K562 (cell line): ENCODE results near the gene SLC7A6OS. TPM values are rescaled to one million over a fixed set of nuclear protein-coding genes. Genes with fewer than 3 reads are reported as not detected.

Experiments used
- ATAC-seq: fragments of 200-7000 bp; cut with Tn5 transposase; 3 replicates; pipeline ENCODE4 v1.9.1; 2020; ENCODE audit warnings: moderate library complexity
- BruUV-seq: library from RNA; stranded (reverse); fragments of 400-500 nt; replicated peaks from 2 replicates; lab custom pipeline; 2021; lab: Mats Ljungman, UMichigan
- CTCF ChIA-PET: fragments of 300-600 bp; formaldehyde crosslinking; extraction: SDS; loops from one replicate; lab custom pipeline; 2021; ENCODE audit warnings: low intra/inter-chr PET ratio; lab: Yijun Ruan, JAX
- POLR2A ChIA-PET: fragments of 300-600, 350-650 bp; sonication (Branson Sonifier 250); formaldehyde crosslinking; extraction: SDS; loops from one replicate; lab custom pipeline; 2021; ENCODE audit warnings: antibody characterized with exemption, inconsistent platforms; lab: Yijun Ruan, JAX
- DNase-seq, 4 experiments: peaks; one replicate each; pipeline versions ENCODE4 v3.0.0 to v3.0.0-alpha.2; 2011 to 2018; ENCODE audit warnings: low spot score in 3 of 4, mixed read lengths in 3 of 4; ENCODE audit errors: extremely low read depth in 1 of 4
- FAIRE-seq: peaks from 2 replicates; lab custom pipeline; 2011; peaks lifted over from hg19 to GRCh38; lab: Jason Lieb, UNC
- H2AFZ ChIP-seq: 2 replicates; pipeline ENCODE4 v1.6.0; 2011; ENCODE audit warnings: low read depth, low read length, control low read depth, inconsistent platforms
- H3K27ac ChIP-seq: fragments of 200-600 bp; 3 replicates; pipeline ENCODE4 v1.8.0; 2011; ENCODE audit warnings: low read depth, mild to moderate bottlenecking, control low read depth, inconsistent platforms, low read length, moderate library complexity, mixed read lengths; ENCODE audit errors: extremely low read depth
- H3K27me3 ChIP-seq, 2 experiments: fragments of 300-600 bp in 1 of 2; 2 replicates in 1 of 2; 3 replicates in 1 of 2; pipeline versions ENCODE4 v1.6.0 to v1.8.0; 2011; ENCODE audit warnings: inconsistent platforms in 2 of 2, low read length in 2 of 2, mild to moderate bottlenecking in 1 of 2, mixed read lengths in 1 of 2, moderate library complexity in 1 of 2; ENCODE audit not compliant: control insufficient read depth in 2 of 2, insufficient read depth in 2 of 2
- H3K36me3 ChIP-seq: fragments of 300-600 bp; 3 replicates; pipeline ENCODE4 v1.8.0; 2011; ENCODE audit warnings: mild to moderate bottlenecking, low read length, inconsistent platforms; ENCODE audit not compliant: control insufficient read depth, insufficient read depth
- H3K4me1 ChIP-seq, 2 experiments: fragments of 200-600 bp in 1 of 2; replicated peaks in 1 of 2; 2 replicates in 1 of 2; 3 replicates in 1 of 2; pipeline versions ENCODE4 v1.5.1 to v1.8.0; 2011; ENCODE audit warnings: inconsistent platforms in 2 of 2, low read length in 2 of 2, mild to moderate bottlenecking in 1 of 2, mixed read lengths in 1 of 2, moderate library complexity in 1 of 2; ENCODE audit not compliant: control insufficient read depth in 2 of 2, insufficient read depth in 2 of 2
- H3K4me2 ChIP-seq: 2 replicates; pipeline ENCODE4 v1.6.1; 2011; ENCODE audit warnings: low read length, control low read depth, inconsistent platforms, mixed read lengths; ENCODE audit not compliant: insufficient read depth
- H3K4me3 ChIP-seq: fragments of 200-600 bp; sonication (generic), shearing (Covaris generic); 2 replicates; pipeline ENCODE4 v1.5.1; 2016; ENCODE audit warnings: control low read depth, inconsistent platforms
- H3K79me2 ChIP-seq: fragments of 200-600 bp; 3 replicates; pipeline ENCODE4 v1.8.0; 2011; ENCODE audit warnings: low read length, inconsistent platforms; ENCODE audit not compliant: control insufficient read depth, insufficient read depth
- H3K9ac ChIP-seq, 2 experiments: 2 replicates each; pipeline versions ENCODE4 v1.6.0 to v1.6.1; 2011; ENCODE audit warnings: low read depth in 2 of 2, low read length in 2 of 2, control low read depth in 1 of 2, inconsistent platforms in 1 of 2, mild to moderate bottlenecking in 1 of 2, mixed read lengths in 1 of 2; ENCODE audit not compliant: insufficient read depth in 1 of 2
- H3K9me1 ChIP-seq: one replicate; pipeline ENCODE4 v1.6.0; 2011; ENCODE audit warnings: inconsistent platforms, mild to moderate bottlenecking, low read length, moderate library complexity; ENCODE audit not compliant: control insufficient read depth, insufficient read depth
- H3K9me3 ChIP-seq: replicated peaks from 2 replicates; pipeline ENCODE4 v1.5.1; 2011; ENCODE audit warnings: low read depth, low read length, inconsistent platforms; ENCODE audit not compliant: control insufficient read depth, insufficient read depth
- H4K20me1 ChIP-seq: replicated peaks from 2 replicates; pipeline ENCODE4 v1.6.1; 2011; ENCODE audit warnings: low read length, inconsistent platforms, mixed read lengths; ENCODE audit not compliant: control insufficient read depth, insufficient read depth
- ASH1L ChIP-seq: fragments of 450-650 bp; IDR thresholded peaks from 2 replicates; pipeline ENCODE4 v1.6.1; 2018; ENCODE audit warnings: borderline replicate concordance, mild to moderate bottlenecking, low read depth; ENCODE audit not compliant: partially characterized antibody
- BRCA1 ChIP-seq, 2 experiments: fragments of 450-650 bp in 1 of 2; sonication (generic) in 1 of 2; formaldehyde crosslinking in 1 of 2; IDR thresholded peaks; 2 replicates each; pipeline versions ENCODE4 v1.5.0 to v1.6.1; 2017 to 2020; ENCODE audit warnings: mild to moderate bottlenecking in 1 of 2, missing genetic modification reagents in 1 of 2
- CEBPZ ChIP-seq: fragments of 150-350 bp; IDR thresholded peaks from 2 replicates; pipeline ENCODE4 v1.6.1; 2014; ENCODE audit warnings: low read depth, mild to moderate bottlenecking, low read length, borderline replicate concordance
- E2F3 ChIP-seq: fragments of 250-450 bp; sonication (Bioruptor Pico); IDR thresholded peaks from 2 replicates; pipeline ENCODE4 v1.4.0; 2020; ENCODE audit warnings: mild to moderate bottlenecking
- ESRRB ChIP-seq: fragments of 250-450 bp; sonication (Bioruptor Pico); IDR thresholded peaks from 2 replicates; pipeline ENCODE4 v1.5.0; 2020; ENCODE audit warnings: mild to moderate bottlenecking, moderate library complexity, borderline replicate concordance
- ETV5 ChIP-seq: sonication (generic); formaldehyde crosslinking; IDR thresholded peaks from 2 replicates; pipeline ENCODE4 v1.4.0; 2020; ENCODE audit warnings: low read depth, mild to moderate bottlenecking, missing genetic modification reagents
- HDGF ChIP-seq: fragments of 450-650 bp; IDR thresholded peaks from 2 replicates; pipeline ENCODE4 v1.6.1; 2016
- NCOA6 ChIP-seq: fragments of 450-650 bp; IDR thresholded peaks from 2 replicates; pipeline ENCODE4 v1.6.1; 2017; ENCODE audit warnings: mild to moderate bottlenecking
- PREB ChIP-seq: sonication (generic); formaldehyde crosslinking; IDR thresholded peaks from 2 replicates; pipeline ENCODE4 v1.8.1; 2023; ENCODE audit warnings: mild to moderate bottlenecking, missing genetic modification reagents
- SUPT5H ChIP-seq: fragments of 450-650 bp; IDR thresholded peaks from 2 replicates; pipeline ENCODE4 v1.6.1; 2016
- ZBTB1 ChIP-seq: sonication (generic); formaldehyde crosslinking; IDR thresholded peaks from 2 replicates; pipeline ENCODE4 v1.8.1; 2023; ENCODE audit warnings: missing genetic modification reagents, low read depth, mild to moderate bottlenecking, borderline replicate concordance
- ZNF41 ChIP-seq: fragments of 250-450 bp; sonication (Bioruptor Pico); conservative IDR thresholded peaks from 2 replicates; pipeline ENCODE4 v1.4.0; 2020; ENCODE audit warnings: mild to moderate bottlenecking
- ZNF655 ChIP-seq: fragments of 250-450 bp; sonication (Bioruptor Pico); IDR thresholded peaks from 2 replicates; pipeline ENCODE4 v1.5.0; 2021
- WGBS: fragments of 100-300 bp; shearing (Covaris generic); methylation state at CpG from one replicate; pipeline ENCODE4 v1.1.6; 2016; ENCODE audit warnings: low coverage, mixed read lengths; ENCODE audit not compliant: insufficient coverage; ENCODE audit errors: missing lambda C conversion rate; 5-methylcytosine and 5-hydroxymethylcytosine counted together
- in situ Hi-C: fragments of 300-500 bp; cut with MboI; formaldehyde crosslinking; loops from 4 replicates; pipeline ENCODE4 v1.15.0; 2018; ENCODE audit warnings: inconsistent platforms, mixed read lengths
- intact Hi-C: fragments of 100-400 bp; cut with micrococcal nuclease; formaldehyde crosslinking; loops from 2 replicates; pipeline ENCODE4 v1.14.2; 2022
- polyA plus RNA-seq, 8 experiments: library from polyadenylated mRNA; depleted of rRNA in 4 of 8; stranded (reverse) in 5 of 8; unstranded in 3 of 8; fragments of >200 nt; fragmentation: Nextera tagmentation in 2 of 8; fragmentation: Illumina TruSeq in 1 of 8; extraction: Ambion mirVana in 2 of 8; extraction: Trizol in 1 of 8; gene quantifications; 2 replicates each; pipeline versions ENCODE4 v1.2.1 to v1.2.3, GENCODE V29; 2011 to 2014; ENCODE audit warnings: inconsistent platforms in 1 of 8, missing spikeins in 1 of 8
- total RNA-seq, 7 experiments: library from RNA; depleted of rRNA in 6 of 7; stranded (reverse); fragments of >200 nt in 6 of 7; fragmentation: Illumina TruSeq in 2 of 7; extraction: Trizol in 2 of 7; gene quantifications; 2 replicates each; pipeline versions ENCODE4 v1.2.1 to v1.2.3, GENCODE V29; 2011 to 2021; ENCODE audit warnings: low replicate concordance in 1 of 7

Gene SLC7A6OS
- total and polyA plus RNA-seq, 9 of the 15 experiments (the other 6 are each of a cell fraction or from before 2014, with no cell fraction given), result 2.7 to 23.6 (median 17.2) TPM

- ChIA-PET CTCF (no interaction called here), POLR2A (no interaction called here)
- Histone ChIP-seq H3K79me2 (no peaks in the 10 kb centered on the region), H3K9ac (no peak overlapping the region), H2AFZ (no peak overlapping the region), H4K20me1 (no peaks in the 10 kb centered on the region), H3K27me3 (no peaks in the 10 kb centered on the region), H3K4me1 (0 out of 5 replicates have a peak, but pooled peaks cover 0 to 5% of the 10 kb centered on the region in 2 experiments), H3K4me3 (no peak overlapping the region), H3K9me3 (no peaks in the 10 kb centered on the region), H3K4me2 (no peak overlapping the region), H3K27ac (no peak overlapping the region), H3K36me3 (peaks cover 95% of the 10 kb centered on the region; the same call in 2 of the 3 replicates), H3K9me1 (no peaks in the 10 kb centered on the region)
- FAIRE-seq (no peak), DNase-seq (no peak), ATAC-seq (no peak)
- in situ Hi-C loops, result no loop called here
- intact Hi-C loops, result no loop called here
- BruUV-seq, result no TSS peak
- 84% methylated on average over 12 of the region's 13 CpGs for WGBS
- TF ChIP-seq ETV5 (CRISPR knock-in tag) (no peak), ASH1L (no peak), NCOA6 (no peak), ZNF41 (CRISPR knock-in tag) (no peak), PREB (CRISPR knock-in tag) (no peak), HDGF (no peak), BRCA1 (IDR thresholded peaks at IDR 0.05) (no peak), BRCA1 (CRISPR knock-in tag; IDR thresholded peaks at IDR 0.05) (no peak), E2F3 (CRISPR knock-in tag) (no peak), CEBPZ (no peak), ZBTB1 (CRISPR knock-in tag) (no peak), ZNF655 (CRISPR knock-in tag) (no peak), ESRRB (no peak), SUPT5H (no peak)
Observed at GRCh38 chr16:68353366-68353765, 42.6 kb upstream of the SLC7A6OS start.
